OCI-M2 (cell line): Measurements from ENCODE around the gene DCAF7.

Experiments used
- DNase-seq: peaks from one replicate; lab custom pipeline; 2025; ENCODE audit not compliant: unreplicated experiment; lab: John Stamatoyannopoulos, UW

The DCAF7 gene, protein sequence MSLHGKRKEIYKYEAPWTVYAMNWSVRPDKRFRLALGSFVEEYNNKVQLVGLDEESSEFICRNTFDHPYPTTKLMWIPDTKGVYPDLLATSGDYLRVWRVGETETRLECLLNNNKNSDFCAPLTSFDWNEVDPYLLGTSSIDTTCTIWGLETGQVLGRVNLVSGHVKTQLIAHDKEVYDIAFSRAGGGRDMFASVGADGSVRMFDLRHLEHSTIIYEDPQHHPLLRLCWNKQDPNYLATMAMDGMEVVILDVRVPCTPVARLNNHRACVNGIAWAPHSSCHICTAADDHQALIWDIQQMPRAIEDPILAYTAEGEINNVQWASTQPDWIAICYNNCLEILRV

DNA sequence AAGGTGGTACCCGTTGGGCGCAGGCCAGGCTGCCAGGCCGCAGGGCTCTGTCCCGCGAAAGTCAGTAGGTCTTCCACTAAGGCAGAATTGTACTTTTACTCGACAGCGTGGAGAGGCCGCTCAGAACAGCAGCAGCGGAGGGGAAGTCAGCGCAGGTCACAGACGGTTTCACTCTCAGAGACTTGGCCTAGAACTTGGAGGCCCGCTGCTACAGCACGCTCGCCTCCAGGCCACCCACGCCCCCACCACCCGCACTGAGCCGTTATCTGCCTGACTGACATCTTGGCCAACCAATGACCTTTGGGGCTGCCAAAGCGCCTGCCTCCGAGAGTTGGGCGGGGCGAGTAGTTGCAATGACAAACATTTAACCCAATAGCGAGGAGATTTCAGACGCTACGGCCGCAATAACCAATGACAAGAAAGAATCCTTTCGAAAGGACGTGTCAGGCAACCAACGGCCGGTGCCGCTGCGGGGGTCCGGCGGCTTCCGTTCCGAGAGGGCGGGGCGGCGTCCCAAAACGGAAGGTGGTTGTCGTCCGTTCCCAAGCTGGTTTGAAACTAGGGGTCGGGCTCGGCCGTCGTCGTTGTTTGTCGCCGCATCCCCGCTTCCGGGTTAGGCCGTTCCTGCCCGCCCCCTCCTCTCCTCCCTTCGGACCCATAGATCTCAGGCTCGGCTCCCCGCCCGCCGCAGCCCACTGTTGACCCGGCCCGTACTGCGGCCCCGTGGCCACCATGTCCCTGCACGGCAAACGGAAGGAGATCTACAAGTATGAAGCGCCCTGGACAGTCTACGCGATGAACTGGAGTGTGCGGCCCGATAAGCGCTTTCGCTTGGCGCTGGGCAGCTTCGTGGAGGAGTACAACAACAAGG lies at the start of gene DCAF7:
Gene DCAF7, plus strand, starts transcription at position 532 of the 871 bp plus-strand sequence. Its CDS starts 201 bp downstream, at position 733.
- DNase-seq, result peak; percentile 95

DNA sequence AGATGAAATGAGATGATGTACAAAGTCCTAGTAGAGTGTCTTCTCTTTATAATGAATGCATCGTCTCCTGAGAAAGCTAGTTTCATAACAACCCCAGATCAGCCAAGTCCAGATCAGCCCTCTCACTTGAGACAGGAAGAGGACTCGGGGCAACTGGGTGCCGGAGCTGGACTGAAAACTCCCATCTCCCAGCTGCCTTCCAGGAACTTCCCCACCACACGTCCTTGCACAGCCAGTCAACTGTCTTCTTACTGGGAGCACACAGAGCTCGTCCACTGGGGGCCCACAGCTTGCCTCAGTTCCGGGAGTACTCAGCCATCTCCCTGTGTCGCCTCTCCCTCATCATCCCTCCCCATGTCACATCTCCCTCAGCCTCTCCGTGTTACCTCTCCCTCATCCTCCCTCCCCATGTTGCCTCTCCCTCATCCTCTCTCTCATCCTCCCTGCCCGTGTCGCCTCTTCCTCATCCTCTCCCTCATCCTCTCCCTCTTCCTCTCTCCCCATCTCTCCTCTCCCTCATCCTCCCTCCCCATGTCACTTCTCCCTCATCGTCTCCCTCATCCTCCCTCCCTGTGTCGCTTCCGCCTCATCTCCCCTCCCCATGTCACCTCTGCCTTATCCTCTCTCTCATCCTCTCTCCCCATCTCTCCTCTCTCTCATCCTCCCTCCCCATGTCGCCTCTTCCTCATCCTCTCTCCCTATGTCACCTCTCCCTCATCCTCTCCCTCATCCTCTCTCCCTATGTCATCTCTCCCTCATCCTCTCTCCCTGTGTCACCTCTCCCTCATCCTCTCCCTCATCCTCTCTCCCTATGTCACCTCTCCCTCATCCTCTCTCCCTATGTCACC lies 49.5 kb upstream of the DCAF7 start:
- DNase-seq, result no peak

DNA sequence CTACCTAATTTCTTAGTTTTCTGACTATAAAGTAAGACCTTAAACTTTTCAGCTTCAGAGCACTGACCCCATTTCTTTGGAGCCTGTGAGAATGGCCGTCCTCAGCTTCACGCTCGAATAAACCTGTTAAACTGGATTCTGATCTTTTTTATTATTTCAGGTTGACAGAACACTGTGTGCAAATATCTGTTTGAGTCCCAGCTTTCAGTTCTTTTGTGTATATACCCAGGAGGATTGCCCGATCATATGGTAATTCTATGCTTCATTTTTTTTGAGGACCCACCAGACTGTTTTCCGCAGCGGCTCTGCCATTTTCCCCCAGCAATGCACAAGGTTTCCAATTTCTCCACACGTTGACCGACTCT lies 47.0 kb upstream of the DCAF7 start:
- DNase-seq, result no peak

DNA sequence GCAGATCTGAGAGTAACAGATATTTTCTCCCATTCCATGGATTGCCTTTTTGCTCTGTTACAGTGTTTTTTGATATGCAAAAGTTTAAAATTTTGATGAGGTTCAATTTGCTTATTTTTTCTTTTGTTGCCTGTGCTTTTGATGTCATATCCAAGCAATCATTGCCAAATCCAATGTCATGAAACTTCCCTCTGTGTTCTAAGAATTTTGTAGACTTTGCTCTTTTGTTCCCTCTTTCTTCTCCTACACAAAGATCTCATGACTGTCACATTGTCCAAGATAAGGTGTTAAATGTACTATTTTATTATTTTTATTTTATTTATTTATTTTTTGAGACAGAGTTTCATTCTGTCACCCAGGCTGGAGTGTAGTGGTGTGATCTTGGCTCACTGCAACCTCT lies 46.0 kb upstream of the DCAF7 start:
- no peak for DNase-seq

DNA sequence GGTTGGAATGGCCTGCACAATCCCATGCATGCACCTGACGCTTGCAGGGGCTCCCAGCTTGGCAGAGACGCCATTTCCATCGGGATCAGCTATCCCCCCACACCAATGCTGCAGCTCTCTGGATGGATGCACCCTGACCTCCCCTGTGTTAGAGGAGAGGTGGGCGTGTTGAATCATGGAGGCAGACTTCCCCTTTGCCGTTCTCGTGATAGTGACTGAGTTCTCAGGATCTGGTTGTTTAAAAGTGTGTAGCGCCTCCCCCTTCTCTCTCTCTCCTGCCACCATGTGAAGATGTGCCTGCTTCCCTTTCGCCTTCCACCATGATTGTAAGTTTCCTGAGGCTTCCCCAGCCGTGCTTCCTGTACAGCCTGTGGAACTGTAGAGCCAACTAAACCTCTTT lies 44.9 kb upstream of the DCAF7 start:
- DNase-seq, result no peak

DNA sequence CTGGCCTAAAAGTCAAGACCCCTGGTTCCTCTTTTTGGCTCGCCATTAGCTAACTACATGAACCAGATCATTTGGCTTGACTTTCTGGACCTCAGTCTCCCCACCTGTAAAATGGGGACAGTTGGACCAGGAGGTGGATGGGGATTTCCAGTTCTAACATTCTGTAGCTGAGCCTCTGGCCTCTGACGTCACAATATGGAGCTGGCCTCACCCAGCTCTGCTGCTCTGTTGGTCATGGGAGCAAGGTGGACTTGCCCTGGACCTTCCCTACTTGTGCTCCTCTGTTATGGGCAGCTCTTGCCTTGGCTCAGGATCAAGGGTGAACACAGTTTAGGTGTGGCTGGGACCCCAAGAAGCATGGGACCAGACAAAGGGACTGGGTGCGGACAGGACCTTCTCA lies 43.6 kb upstream of the DCAF7 start:
- DNase-seq, result no peak

DNA sequence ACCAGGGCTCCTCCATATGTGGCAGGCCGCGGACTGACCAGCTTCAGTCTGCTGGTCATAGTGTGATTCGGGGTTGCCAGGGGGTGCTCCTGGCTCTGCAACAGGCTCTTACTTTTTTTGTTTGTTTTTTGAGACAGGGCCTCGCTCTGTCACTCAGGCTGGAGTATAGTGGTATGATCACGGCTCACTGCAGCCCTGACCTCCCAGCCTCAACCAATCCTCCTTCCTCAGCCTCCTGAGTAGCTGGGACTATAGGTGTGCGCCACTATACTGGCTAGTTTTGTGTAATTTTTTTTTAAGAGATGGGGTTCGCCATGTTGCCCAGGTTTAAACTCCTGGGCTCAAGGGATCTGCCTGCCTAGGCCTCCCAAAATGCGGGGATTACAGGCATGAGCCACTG lies 38.9 kb upstream of the DCAF7 start:
- DNase-seq, result no peak

DNA sequence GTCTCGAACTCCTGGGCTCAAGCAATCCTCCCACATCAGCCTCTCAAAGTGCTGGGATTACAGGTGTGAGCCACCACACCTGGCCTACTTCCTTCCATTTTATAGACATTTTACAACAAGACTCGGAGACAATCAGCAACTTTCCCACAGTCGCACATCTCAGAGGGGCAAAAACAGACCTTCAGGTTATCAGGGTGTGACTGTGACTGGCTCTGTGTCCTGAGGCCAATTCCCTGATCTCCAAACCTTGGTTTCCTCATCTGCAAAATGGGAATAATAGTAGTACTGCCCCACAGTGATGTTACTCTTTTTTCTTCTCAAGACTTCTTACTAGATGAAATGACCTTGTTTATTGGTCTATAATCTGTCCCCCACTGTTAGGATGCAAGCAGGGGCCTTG lies 37.9 kb upstream of the DCAF7 start:
- no peak for DNase-seq

DNA sequence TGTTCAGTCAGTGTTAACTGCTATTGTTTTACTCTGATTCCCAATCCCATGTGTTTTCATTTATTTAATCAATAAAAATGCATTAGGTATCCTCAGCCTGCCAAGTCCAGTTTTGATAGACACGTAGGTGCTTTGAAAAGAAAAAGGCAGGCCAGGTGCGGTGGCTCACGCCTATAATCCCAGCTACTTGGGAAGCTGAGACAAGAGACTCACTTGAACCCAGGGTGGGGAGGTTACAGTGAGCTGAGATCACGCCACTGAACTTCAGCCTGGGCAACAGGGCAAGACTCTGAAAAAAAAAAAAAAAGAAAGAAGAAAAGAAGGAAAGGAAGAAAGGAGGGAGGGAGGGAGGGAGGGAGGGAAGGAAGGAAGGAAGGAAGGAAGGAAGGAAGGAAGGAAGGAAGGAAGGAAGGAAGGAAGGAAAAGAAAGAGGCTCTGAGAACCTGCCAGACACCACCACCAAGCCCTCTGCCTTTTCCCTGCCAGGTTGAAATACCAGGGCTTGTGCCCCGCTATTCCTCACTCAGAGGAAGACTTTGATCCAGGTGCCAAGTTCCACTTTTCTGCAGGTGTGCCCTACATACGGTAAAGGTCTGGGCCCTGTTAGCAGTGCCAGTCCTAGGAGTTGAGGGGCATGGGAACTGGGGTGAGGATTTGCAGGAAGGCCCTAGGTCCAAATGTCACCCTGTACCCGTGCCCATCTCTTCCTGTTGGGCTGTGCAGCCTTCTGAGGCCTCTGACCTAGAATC lies 37.2 kb upstream of the DCAF7 start:
- DNase-seq, result no peak

DNA sequence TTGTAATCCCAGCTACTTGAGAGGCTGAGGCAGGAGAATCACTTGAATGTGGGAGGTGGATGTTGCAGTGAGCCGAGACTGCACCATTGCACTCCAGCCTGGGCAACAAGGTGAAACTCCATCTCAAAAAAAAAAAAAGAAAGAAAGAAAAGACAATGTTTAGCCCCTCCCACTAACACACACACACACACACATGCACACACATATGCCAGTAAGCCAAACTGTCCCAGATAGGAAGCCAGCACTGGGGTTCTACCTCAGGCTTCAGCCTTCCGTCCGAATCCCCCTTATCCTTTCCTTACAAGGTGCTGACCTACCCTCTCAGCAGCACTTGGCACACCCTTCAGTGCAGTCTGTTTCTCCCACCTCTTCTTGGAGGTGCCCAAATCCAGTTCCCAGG lies 35.8 kb upstream of the DCAF7 start:
- no peak for DNase-seq

DNA sequence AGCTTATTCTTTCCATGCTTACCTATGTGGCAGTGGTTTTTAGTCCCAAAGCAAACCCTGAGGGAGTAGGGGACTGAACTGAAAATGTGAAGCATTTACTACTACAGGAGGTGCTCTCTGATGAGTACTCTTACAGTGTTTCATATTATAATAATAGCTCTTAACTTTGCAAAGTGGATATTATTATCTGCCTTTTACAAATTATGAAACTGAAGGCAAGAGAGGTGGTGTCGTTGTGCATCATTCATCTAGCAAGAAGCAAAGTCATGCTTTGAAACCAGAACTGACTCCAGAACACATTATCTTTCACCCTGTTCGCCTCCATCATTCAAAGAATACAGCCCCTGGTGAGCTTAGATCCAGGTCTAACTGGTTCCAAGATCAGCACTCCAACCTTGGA lies 35.3 kb upstream of the DCAF7 start:
- no peak for DNase-seq

DNA sequence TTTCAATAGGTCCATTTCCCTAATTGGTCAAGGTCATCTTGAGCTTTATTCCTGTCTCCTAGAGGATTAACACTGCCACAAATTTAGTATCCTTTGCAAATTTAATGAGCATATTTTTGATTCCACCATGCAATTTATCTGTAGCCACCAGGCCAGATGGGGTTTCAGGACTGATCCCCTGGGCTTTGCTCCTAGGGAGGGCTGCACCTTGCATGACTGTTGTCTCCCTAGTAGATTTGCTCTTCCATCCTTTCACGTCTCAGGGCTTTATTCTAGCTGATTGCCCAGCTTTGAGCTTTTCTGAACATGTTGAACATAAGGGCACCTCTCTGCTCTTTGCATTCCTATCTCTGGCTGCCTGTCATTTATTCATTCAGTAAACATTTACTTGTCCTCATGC lies 34.9 kb upstream of the DCAF7 start:
- DNase-seq, result no peak

DNA sequence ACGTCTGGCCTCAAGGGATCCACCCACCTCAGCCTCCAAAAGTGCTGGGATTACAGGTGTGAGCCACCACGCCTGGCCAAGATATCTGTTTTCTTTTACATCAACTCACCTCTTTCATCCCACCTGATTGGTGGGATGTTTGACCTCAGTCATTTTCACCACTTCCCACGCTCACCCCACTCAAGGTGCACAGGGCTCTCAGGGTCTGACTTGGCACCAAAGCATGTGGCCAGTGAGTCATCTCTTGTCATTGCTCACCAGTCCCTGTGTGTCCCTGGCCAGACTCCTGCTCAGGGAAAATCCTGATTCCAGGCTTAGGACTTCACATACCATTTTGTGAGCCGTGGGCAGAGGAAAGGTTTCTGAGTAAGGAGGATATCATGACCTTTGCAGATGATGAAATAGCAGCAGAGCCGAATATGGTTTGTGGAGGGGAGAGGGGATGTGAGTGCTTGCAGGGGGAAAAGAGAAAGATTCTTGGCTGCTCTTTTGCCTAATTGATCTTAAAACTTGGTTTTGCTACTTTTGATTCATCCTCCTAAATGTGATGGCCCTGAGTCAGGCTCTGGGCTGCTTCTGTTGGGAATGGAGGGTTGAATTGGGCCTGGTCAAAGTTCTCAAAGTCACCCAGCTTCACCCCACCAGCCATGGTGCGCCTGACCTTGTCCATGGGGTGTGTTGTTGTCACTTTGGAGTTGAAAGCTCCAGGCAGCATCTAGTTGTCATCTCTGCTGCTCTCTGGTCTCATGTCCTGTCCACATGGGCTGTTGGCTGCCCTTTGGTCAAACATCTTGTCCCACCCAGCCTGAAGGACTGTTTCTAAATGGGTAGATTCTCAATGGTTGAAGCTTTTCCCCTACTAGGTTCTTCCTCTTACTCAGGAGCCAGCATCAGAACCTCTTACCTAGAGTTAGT lies 33.1 kb upstream of the DCAF7 start:
- DNase-seq, result no peak

DNA sequence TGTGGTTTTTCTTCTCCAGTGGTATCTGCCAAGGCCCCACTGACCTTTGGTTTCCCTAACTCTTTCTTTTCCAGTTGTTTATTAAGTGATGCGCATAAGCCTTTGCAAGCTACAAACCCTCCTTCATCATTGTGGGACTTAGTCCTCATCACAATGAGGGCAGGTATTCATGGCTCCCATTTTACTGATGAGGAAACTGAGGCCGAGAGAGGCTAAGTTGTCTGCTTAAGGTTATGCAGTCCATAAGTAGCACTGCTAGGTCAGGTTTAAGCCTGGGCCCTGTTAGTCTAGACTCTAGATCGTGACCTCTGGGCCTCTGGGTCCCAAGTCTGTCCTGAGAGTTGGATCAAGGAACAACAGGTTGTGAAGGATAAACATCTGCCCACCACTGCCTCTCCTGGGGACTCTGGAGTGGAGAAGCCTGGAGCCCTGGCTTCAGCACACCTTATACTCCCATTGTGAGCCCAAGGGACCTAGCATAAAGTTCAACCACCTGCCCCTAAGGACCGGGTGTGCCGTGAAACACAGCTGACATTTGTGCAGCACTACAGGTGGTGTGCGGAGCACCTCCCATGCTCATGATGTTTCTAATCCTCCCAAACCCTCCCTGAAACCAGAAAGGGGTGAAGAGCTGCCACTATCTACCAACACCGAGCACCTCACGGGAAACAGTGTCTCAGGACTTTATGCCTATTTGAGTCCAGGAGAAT lies 32.3 kb upstream of the DCAF7 start:
- no peak for DNase-seq

DNA sequence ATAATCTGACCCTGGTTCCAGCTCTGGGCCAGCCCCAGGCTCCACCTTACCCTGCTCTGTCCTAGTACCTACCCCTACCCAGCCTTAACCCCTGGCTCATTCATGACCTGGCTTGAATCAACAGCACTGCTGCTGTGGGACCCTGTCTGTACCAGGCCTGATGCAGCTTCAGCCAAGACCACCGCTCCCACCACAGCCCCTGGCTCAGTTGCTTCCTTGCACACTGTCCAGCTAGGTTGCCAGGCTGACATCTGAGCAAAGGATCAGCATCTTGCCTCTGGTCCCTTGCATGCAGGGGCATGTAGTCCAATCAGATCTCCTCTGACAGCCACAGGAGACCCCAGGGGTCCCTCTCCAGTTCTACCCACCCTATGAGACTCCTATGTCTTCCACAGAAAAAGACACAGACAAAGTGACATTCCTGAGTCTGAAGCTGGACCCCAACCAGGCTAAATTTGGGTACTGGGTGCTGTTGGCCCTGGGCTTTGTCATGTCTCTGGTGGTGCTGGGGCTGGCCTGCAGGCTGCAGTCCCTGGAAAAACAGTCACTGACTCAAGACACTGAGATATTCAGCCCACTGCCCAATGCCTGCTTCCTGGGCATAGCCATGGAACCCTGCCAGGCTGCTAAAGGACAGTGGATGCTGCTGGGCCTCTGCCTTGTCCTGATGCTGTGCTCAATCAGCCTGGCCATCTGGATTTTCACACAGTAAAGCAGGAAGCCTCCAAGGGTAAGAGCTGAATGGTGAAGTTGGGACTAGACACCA lies 31.0 kb upstream of the DCAF7 start:
- DNase-seq, result no peak

DNA sequence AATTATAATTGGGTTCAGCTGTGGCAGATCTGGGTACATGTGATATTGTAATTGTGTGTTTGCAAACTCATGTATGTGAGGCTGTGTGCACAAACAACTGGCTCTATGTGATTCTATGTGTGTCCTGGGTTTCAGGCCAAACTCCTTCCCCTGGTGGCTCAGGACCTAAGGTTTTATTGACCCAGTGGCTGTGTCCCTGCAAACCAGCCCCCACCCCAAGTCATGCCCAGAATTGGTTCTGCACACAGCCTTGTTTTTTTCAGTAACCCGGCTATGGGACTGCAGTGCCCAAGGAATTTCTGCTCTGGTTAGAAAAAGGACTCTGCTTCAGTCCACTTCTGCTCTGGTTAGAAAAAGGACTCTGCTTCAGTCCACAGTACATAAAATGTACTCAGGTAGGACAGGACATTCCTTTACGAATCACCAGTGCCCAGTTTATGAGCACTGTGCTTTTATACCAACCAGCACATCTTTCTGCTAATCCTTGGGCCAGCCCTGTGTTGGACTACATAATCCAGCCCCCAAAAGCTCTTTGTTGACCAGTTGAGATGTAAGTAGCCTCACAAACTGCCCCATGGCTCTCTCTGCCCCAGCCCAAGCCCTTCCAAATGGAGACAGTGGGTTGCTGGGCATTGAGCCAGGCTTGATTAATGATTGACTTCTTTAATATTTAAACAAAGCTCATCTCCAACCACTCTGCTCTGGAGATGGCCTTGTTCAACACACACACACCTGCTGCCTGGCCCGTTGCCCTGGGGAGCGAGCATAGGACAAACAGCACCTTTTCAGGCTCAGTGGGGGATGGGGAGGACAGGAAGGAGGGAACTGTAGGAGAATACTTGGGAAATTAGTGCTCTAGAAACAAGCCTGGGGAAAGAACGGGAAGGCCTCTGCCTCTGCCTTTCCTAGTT lies 30.1 kb upstream of the DCAF7 start:
- no peak for DNase-seq

DNA sequence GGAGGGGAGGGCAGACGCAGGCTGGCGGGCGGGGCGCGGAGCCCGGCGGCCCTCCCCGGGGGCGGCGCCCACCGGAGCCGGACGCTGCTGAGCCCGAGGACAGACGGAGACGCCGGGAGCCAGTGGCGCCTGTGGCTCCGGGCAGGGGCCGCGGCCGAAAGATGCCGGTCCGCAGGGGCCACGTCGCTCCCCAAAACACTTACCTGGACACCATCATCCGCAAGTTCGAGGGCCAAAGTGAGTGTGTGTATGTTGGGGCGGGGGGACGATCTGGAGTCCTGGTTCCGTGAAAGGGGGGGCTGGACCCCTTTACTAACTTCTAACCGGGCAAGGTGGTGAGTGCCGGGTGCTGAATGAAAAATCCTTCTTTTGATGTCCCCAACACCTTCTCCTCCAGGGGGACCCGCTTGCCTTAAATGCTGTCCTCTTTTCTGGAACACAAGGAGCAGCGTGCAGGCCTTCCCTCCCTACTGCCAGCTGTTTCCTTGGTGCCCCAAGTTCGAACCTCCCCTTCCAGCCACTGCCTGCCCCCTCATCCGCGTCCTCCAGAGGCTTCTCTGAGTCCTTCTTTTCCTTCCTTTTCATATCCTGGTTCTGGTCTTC lies 26.9 kb upstream of the DCAF7 start, which contains the start of gene KCNH6:
Gene KCNH6, plus strand, starts transcription at position 106 of the 603 bp plus-strand sequence. Its CDS starts 56 bp downstream, at position 162.
- no peak for DNase-seq
